ENCODE results near the gene PRC1.
A peak's percentile ranks its signal among the peaks of the same experiment; 100 is the strongest.
"Not testable (repeated sequence)": the region's sequence is repeated elsewhere in the genome, so short reads cannot be mapped to it uniquely, and the experiment has no call there.

PRC1 gene

DNA sequence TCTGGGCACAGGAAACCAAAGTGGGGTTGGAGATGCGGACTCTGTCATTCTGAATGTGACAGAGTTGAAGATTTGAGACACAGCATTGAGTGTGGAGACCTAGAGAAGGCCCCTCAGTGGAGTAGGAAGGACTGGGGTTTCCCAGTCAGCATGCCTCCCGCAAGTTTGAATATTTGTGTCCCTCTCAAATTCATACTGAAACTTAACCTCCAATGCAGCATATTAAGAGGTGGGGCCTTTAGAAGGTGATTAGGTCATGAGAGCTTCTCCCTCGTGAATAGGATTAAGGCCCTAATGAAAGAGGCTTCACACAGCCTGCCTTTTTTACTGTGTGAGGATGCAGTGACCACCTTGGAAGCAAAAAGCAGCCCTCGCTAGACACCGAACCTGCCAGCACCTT is 70.0 kb downstream of the PRC1 start:
- no peak for DNase-seq
- no peaks in the 10 kb centered on the region for H3K27me3 Mint-ChIP-seq
- H3K27ac Mint-ChIP-seq = peak overlapping the region; percentile 86
- no peaks in the 10 kb centered on the region for H3K9me3 Mint-ChIP-seq
- peaks cover 49% of the 10 kb centered on the region for H3K36me3 Mint-ChIP-seq (ENCODE audit: low read depth)
- peaks cover 38% of the 10 kb centered on the region for H3K4me1 Mint-ChIP-seq (ENCODE audit: low read depth)
- no peak overlapping the region for H3K4me3 Mint-ChIP-seq

GRCh38 chr15:90922712-90923322 is 71.5 kb downstream of the PRC1 start:
- Mint-ChIP-seq H3K27ac (peak overlapping the region; percentile 86), H3K4me1 (ENCODE audit: low read depth) (peaks cover 32% of the 10 kb centered on the region), H3K36me3 (ENCODE audit: low read depth) (peaks cover 64% of the 10 kb centered on the region)
- peak; percentile 46 for DNase-seq
- not testable (repeated sequence) for H3K27me3 Mint-ChIP-seq, H3K4me3 Mint-ChIP-seq, H3K9me3 Mint-ChIP-seq

DNA sequence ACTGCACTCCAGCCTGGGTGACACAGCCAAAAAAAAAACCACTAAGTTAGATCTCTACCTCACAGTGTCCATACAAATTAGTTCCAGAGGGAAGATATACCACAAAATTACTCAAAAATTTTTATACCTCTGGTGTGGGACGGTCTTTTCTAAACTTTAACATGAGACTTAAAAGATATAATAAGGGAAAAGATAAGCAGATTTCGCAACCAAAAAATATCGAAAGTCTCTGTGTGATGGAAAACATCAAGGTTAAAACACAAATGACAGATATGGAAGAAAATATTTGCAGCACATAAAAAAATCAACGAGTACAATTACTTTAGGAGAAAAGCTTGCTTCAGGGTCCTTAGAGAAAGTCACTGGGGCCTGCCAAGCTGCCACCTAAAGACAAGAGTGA is 72.4 kb downstream of the PRC1 start:
- H3K36me3 Mint-ChIP-seq (ENCODE audit: low read depth) = peaks cover 73% of the 10 kb centered on the region
- peak overlapping the region; percentile 86 for H3K27ac Mint-ChIP-seq
- H3K4me1 Mint-ChIP-seq (ENCODE audit: low read depth) = peaks cover 32% of the 10 kb centered on the region
- H3K4me3 Mint-ChIP-seq = no peak overlapping the region
- DNase-seq = no peak
- H3K27me3 Mint-ChIP-seq = no peaks in the 10 kb centered on the region
- no peaks in the 10 kb centered on the region for H3K9me3 Mint-ChIP-seq

DNA sequence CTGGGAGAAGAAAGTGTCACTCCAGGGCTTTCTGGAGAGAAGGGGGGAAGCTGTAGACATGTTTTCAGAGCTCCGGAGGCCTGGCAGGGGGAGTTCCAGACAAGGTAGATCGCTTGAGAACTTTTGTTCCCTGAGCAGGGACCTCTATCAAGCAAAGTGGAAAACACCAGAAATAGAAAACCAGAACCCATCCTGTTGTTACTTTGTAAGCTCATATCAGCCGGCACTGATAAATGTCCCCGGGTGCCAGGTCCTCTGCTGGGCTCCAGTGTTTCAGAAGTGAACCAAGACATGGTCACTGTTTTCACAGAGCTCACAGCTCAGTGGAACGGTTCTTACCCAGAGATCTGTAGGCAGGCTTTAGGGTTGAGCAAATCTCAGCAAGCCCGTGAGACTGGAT is 75.5 kb downstream of the PRC1 start:
- no peaks in the 10 kb centered on the region for H3K27me3 Mint-ChIP-seq
- no peak for DNase-seq
- no peaks in the 10 kb centered on the region for H3K9me3 Mint-ChIP-seq
- H3K36me3 Mint-ChIP-seq (ENCODE audit: low read depth) = peaks cover 94% of the 10 kb centered on the region
- no peak overlapping the region for H3K4me3 Mint-ChIP-seq
- H3K4me1 Mint-ChIP-seq (ENCODE audit: low read depth) = peaks cover 20% of the 10 kb centered on the region
- no peak overlapping the region for H3K27ac Mint-ChIP-seq

DNA sequence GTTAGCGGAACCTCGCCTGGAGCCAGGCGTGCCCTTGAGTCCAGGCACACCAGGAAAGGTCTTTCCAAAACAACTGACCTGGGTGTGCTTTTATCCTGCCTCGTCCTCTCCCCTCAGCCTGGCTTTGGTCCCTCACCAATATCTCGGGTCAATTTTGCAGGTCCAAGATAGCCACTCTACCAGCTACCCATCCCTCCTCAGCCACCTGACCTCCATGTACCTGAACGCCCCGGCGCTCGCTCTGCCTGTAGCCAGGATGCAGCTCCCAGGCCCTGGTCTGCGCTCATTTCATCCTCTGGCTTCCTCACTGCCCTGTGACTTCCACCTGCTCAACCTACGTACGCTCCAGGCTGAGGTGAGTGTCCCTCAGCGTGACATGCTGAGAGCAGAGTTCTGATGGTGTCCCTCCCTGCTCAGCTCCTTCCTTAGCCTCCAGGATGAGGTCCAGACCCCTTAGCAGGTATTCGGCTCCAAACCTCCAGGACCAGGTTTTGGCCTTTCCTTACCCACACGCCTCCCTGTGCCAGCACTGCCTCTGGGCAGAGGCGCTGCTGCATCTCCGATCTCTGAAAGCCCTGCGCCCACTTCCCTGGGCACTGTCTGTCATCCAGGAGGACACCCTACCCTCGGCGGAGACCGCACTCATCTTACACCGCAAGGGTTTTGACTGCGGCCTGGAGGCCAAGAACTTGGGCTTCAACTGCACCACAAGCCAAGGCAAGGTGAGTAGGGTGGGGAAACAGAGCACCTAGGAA is 76.1 kb downstream of the PRC1 start:
- H3K27ac Mint-ChIP-seq = no peak overlapping the region

GRCh38 chr15:90917569-90917968 is 76.8 kb downstream of the PRC1 start:
- peaks cover 9% of the 10 kb centered on the region for H3K4me1 Mint-ChIP-seq (ENCODE audit: low read depth)
- H3K4me3 Mint-ChIP-seq = no peak overlapping the region
- H3K27ac Mint-ChIP-seq = peak overlapping the region; percentile 9
- peaks cover 98% of the 10 kb centered on the region for H3K36me3 Mint-ChIP-seq (ENCODE audit: low read depth)
- H3K27me3 Mint-ChIP-seq = no peaks in the 10 kb centered on the region
- no peaks in the 10 kb centered on the region for H3K9me3 Mint-ChIP-seq
- no peak for DNase-seq

More for the DNA sequence above, 76.1 kb downstream of the PRC1 start:
- H3K9me3 Mint-ChIP-seq = no peaks in the 10 kb centered on the region
- peaks cover 96% of the 10 kb centered on the region for H3K36me3 Mint-ChIP-seq (ENCODE audit: low read depth)
- peaks cover 15% of the 10 kb centered on the region for H3K4me1 Mint-ChIP-seq (ENCODE audit: low read depth)
- DNase-seq = no peak
- H3K27me3 Mint-ChIP-seq = no peaks in the 10 kb centered on the region
- H3K4me3 Mint-ChIP-seq = no peak overlapping the region

DNA sequence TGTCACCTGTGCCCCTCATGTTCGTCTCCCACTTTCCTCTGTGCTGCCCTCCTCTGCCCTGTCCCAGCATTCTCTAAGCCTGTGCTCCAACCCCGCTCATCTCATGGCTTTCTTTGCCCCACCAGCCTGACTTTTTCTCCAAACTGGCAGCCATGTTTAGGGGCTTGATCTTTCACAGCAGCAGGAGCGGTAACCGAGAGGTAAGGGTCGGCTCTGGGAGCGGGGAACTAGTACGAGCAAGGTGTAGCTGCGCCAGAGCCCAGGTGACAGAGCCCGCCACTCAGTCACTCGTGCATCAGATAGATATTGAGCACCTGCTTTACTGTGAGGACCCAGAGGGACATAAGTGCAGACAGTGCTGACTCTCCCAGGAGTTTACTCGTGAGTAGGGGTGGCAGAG is 77.9 kb downstream of the PRC1 start:
- Mint-ChIP-seq H3K36me3 (ENCODE audit: low read depth) (peaks cover 100% of the 10 kb centered on the region), H3K4me3 (no peak overlapping the region), H3K27me3 (no peaks in the 10 kb centered on the region), H3K9me3 (no peaks in the 10 kb centered on the region), H3K27ac (no peak overlapping the region), H3K4me1 (ENCODE audit: low read depth) (no peaks in the 10 kb centered on the region)
- DNase-seq = no peak

All from activated T-cell treated with anti-CD3 and anti-CD28 coated beads, Interleukin-2, amount 50 U/mL, for 24 hours (primary cell).